NCI-H1436 treated with DMSO at 0.1 percent for 48 hours (cell line): ENCODE measurements around the gene GALNT9.
"Not testable (repeated sequence)": the region's sequence is repeated elsewhere in the genome, so short reads cannot be mapped to it uniquely, and the experiment has no call there.

Experiments
- DNase-seq: peaks from one replicate; lab custom pipeline; 2025; lab: John Stamatoyannopoulos, UW

GALNT9 gene

DNA sequence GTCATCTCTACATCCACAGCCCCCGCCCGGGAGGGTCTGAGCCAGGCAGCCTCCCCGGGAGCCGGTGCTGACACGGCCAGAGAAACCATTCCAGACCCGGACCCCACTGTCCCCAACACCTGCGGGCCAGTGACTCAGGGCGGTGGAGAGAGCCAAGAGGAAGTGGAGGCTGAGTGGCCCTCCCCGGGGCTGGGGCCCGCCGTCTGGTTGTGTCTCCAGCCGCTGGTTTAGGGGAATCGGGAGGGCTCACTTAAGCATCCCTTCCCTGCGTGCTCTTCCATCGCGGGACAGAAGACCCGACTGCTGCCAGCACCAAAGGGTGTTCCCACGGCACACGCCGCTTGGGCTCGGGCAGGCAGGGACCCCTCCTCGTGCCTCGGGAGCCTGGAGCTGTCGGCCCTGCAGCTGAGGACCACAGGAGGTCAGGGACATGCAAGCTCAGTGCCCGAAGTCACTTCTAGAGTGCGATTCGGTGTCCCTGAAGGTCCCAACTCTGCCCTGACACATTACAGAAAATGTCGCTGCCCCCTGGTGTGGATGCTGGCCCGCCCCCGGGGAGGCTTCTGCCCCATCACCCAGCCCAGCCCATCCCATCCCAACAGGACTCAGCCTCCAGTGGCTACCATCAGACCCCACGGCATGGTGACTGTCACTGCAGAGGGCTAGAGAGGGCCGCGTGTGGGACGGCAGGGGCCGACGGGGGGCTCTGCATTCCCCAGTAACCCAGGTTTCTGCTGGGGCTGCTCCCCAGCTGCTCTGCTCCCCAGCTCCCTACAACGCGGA, 50.8 kb downstream of the GALNT9 start:
- no peak for DNase-seq

DNA sequence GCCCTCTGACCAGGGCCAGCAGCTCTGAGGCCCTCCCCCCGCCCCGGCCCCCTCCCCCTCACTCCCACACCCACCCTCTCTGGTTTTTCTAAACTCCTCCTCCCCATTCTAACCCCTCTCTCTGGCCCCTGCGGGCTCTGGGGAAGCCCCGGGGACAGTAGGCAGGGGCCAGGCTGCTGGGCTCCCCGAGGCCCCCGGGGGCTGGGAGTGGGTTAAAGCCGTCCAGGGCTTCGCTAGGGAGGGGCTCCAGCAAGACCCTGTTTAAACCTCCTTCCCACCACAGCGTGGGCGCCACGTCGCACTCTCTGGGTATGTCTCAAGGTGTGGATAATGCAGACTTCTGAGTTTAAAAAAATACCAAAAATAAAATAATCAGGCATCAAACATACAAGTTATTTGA, 51.4 kb downstream of the GALNT9 start:
- no peak for DNase-seq

DNA sequence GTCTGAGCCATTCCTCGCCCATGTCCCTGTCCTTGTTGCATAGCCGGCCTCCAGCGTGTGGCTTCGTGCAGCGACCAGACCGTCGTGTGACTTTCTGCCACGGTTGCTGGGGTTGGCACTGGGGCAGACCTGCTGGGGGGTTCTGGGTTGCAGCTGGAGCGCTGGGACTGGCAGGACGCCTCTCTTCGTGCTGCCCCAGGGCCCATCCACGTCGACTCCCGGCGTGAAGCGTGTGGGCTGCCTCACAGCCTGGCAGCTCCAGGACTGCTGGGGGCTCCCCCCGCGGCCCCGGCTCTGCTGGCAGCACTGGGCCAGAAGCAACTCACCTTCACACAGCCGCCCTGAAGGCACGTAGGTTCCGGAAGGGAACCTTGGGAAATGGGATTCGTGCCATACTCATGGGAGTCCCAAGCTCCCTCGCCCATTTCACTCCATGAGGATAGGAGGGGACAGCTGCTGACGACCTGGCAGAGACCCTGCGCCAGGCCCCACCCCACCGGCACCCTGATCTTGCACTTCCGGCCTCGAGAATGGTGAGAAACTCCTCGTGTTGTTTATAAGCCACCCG, 51.9 kb downstream of the GALNT9 start:
- DNase-seq = no peak

DNA sequence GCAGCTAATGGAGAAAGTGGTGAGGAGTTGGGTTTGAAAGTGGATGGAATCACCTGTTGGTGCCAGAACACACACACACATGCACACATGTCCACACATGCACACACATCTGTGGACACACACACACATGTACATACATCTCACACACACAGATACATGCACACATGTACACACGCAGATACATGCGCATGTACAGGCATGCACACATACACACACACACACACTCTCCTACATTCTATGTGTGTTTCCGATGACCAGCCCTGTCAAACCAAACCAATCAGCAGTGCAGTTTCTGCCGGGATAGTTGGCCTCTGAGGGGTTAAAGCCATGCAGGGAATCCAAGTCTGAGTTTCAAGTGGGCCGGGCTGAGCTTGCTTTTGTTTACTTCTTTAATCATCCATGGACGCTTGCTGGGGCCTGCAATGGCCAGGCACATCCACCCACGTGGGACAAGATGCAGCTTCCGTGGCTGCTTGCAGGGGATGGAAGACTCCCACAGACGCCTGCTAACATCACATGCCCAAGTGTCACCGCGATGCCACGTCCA, 52.5 kb downstream of the GALNT9 start:
- no peak for DNase-seq

DNA sequence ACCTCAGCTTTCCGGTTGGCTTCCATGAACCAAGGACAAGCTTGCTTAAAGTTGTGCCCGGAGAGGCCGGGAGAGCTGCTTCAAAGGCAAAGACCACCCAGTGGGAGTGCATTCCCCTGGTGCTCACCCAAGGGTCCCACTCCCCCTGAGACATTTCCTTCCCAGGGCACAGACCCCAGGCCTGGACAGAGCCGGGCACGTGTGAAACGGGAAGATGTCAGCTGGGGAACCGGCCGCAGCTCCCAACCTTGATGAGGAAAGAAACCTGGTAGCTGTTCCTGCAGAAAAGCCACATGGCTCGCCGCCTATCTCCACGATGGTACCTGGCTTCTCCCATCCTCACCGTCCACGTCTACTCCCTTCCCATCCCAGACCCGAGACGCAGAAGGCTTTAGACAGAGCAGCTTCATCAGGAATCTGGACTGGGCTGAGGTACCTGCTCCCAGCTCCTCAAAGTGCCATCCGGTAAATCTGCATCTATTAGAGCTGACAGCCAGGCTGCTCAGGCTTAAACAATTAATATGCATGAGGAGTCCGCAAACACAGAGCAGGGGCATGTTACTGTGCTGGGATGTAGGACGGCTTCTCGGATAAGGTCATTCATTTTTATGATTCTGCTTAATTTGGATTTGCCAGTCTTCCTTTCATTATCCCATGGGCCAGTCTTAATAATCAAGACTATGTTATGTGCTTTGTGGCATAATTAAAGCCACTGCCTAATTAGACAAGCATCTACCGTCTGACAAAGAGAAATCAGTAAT, 53.1 kb downstream of the GALNT9 start:
- no peak for DNase-seq

DNA sequence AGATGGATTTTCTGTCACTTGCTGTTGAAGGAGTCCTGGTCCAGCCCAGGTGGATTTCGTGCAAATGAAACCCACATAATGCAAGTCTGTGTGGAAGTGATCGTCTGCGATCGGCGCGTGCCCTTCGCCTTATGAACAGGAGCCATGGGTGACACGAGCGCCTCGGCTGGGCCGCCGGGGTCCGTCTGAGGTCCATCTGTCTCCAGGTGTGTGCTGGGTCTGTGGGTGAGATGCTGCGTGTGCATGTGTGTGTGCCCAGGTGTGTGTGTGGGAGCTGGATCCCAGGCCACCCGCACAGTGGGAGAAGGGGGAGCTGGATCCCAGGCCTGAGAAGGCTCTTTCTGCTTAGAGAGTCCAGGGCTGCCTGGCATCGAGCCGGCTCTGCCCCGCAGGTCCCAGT, 53.8 kb downstream of the GALNT9 start:
- DNase-seq = no peak

DNA sequence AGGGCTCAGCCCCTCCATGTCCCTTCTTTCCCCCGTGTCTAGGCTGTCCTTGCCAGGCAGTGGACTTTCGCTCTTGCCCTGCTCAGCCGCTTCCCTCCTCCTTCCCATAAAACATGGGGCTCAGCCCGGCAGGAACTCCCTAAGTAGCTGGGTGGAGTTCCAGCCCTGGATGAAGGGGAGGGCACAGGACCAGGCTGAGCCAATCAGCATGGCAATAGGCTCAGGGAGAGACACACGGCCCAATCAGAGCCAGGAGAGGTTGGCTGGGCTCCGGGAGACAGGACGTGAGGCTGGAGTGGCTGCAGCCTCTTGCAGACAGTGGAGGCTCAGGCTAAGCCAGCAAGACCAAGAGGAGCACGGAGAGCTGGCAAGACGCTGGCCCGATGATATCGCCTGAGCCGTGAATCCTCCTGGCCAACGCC, 54.3 kb downstream of the GALNT9 start:
- no peak for DNase-seq

DNA sequence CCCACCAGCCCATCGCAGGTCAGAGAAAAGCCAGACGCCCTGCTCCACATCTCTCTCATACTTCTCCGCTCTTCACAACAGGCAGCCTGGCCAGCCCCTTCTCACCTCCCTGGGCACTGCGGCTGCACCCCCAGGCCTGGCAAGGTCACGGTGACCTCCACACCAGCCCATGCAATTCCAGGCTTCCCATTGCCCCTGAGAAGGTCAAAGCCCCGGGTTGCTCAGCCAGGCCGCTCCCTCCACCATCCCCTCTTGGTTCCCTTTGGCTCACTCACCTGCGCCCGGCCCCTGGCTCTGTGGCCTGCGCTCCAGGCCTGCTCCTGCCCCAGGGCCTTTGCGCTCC, 55.4 kb downstream of the GALNT9 start:
- DNase-seq = no peak

DNA sequence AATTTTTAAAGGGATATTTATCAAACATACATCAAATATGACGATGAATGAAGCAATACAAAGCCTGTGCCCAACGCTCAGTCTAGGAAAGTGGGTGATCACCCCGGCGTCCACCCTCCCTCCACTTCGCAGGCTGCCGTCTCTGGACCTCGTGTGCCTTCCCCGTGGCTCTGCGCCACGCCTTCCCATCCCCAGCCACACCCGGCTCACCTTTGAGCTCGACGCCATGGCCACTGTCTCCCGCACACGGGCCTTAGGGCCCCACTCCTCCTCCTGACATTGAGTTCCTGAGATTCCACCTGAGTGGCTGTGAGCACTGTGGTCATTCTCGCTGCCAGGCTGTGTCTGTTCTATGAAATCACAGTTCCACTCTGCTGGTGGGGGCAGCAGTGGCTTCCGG, 56.7 kb downstream of the GALNT9 start:
- DNase-seq = no peak

DNA sequence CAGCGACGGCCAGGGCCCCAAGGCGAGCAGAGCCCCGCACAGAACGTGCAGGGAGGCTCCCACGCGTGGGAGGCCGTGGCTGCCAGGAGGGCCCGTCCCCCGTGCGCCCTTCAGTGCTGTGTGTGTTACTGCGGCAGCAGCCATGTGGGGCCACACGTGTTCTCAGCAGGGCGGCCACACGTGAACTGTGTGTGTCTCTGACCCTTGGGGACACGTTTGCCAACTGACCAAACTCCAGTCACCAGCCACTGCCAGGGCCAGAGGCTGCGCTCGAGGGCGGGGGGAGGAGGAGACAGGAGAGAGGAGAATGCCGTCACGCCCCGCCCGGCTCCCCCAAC, 57.7 kb downstream of the GALNT9 start:
- DNase-seq = no peak

DNA sequence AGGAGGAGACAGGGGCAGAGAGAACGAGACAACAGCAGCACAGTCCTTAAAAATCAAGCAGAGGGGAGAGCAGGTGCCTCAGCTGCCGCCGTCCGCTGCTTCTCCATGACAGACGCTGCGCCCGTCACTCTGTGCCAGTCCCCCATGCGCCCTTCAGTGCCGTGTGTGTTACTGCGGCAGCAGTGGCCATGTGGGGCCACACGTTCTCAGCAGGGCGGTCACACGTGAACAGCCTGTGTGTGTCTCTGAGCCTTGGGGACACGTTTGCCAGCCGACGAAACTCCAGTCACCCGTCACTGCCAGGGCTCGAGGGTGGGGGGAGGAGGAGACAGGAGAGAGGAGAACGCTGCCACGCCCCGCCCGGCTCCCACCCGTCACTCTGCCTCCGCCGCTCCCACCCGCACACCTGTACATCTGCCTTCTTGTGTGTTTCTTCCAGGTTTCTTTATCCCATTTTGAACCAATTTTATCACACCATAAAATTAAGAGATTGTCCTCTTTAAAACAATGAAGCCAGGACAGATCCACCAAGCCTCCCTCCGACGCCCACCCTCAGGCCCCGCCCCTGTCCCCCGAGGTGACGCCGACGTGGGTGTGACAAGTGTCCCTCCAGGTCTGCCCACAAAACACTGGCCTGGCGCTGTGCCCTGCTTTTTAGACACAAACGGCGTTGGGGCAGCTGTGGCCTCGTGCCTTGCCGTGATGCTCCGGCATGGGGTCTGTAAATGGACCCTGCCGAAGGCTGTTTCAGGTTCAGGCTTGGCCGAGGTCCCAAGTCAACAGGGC, 58.2 kb downstream of the GALNT9 start:
- DNase-seq = no peak

DNA sequence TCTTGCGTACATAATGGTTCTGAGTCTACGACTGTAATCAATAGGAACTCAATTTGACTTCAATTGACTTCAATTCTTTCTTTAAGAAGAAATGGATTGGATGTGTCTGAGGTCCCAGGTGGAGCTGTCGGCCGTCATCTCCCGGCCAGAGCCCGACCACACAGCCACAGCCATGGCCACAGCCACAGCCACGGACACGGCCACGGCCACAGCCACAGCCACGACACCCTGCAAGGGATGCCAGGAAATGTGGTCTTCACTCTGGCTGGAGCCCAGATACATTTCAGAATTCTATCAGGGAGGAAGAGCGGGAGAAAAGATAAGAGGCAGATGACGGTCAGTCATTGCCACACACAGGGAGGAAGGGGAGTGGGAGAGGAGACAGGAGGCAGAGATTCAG, 58.9 kb downstream of the GALNT9 start:
- DNase-seq = no peak

DNA sequence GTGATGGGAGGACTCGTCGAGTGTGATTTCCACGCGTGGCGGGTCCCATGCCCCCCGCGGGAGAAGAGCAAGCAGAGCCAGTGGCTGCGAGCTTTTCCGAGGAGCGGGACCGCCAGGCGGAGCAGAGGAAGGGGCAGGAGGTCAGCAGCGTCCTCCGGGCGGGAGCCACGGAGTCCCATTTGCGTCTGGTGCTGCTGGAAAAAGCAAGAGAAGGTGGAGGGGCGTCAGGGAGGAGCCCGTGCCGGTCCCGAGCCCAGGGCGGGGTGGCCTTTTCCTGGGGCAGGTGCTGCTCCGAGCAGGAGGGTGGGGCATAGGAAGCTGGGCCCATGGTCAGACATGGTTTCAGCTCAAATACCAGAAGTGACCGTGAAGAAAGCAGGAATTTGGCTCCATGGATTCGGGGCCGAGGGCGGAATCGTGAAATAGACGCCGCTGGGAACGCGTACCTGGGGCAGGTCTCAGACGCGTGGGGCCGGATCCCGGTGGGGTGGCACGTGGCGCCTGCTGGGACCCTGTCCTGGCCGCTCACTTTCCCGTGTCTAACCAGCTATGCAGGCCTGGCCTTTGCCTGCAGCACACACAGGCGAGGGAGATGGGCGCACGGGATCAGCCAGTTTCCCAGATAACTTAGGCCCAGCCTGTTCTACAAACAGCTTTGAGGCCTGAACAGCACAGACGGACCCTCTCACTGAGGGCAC, 60.0 kb downstream of the GALNT9 start:
- no peak for DNase-seq

DNA sequence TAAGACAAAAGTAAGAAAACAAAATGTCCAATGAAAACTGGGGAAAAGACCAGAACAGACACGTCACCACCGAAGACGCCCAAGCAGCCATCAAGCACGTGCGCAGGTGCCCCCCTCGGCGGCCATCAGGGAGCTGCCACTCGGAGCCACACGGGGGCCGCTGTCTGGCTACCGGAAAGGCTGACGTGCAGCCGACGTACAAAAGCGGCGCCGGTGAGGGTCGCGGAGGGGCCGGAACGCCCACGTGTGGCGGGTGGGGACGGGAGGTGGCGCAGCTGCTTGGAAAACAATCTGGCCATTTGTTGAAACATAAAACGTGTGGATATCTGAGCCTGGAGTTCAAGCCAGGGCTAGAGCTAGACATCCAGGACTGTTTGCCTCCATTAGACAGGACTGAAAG, 60.7 kb downstream of the GALNT9 start:
- no peak for DNase-seq

DNA sequence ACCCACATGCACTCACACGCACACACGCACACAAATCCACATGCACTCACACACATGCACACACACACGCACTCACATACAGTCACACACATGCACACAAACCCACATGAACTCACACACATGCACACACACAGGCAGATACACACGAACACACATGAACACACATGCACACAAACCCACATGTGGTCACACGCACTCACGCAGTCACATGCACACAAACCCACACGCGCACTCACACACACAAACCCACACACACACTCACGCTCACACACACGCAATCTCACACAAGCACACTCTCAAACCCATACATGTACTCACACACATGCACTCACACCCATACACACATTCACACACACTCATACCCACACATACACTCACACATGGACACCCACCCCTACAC, 61.5 kb downstream of the GALNT9 start:
- no peak for DNase-seq

DNA sequence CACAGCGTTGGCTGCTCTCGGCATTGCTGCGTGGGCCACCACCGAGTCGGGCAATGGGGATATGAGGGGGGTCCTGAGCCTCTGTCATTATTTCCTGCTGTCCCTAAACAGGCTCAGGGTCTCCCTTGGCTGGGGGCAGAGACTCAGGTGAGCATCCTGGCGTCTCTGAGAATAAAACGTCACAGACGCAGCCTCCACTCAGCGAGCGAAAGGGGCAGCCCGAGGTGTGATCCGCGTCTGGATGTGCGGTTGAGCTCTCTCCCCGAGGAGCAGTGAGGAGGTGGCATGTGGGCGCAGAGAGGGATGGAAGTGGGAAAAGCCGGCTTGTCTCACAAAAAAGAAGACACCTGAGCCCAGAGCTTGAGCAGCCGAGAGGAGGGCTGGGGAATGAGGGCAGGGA, 62.6 kb downstream of the GALNT9 start:
- no peak for DNase-seq

DNA sequence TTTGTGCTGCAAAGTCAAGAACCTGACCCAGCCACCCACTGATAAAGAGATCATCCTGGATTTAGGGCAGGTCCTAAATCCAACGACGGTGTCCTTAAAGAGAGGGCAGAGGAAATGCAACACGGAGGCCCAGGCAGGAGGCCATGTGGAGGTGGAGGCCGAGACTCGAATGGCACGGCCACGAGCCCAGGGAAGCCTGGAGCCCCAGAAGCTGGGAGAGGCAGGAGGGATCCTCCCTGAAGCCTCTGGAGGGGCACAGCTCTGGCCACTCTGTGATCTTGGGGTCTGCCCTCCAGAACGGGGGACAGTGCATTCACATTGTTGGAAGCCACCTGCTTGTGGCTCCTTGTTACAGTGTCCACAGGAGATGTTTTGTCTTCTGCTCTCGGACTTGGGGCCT, 63.0 kb downstream of the GALNT9 start:
- DNase-seq = no peak

DNA sequence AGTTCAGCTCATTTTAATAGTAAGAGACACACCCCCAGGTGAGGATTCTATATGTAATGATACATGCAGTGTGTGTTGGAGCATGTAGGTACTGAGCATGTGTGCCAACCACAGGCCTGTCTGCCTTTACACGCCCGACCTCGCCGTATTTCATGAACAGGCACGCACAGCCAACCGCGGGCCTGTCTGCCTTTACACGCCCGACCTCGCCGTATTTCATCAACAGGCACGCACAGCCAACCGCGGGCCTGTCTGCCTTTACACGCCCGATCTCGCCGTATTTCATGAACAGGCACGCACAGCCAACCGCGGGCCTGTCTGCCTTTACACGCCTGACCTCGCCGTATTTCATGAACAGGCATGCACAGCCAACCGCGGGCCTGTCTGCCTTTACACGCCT, 63.6 kb downstream of the GALNT9 start:
- DNase-seq = not testable (repeated sequence)

DNA sequence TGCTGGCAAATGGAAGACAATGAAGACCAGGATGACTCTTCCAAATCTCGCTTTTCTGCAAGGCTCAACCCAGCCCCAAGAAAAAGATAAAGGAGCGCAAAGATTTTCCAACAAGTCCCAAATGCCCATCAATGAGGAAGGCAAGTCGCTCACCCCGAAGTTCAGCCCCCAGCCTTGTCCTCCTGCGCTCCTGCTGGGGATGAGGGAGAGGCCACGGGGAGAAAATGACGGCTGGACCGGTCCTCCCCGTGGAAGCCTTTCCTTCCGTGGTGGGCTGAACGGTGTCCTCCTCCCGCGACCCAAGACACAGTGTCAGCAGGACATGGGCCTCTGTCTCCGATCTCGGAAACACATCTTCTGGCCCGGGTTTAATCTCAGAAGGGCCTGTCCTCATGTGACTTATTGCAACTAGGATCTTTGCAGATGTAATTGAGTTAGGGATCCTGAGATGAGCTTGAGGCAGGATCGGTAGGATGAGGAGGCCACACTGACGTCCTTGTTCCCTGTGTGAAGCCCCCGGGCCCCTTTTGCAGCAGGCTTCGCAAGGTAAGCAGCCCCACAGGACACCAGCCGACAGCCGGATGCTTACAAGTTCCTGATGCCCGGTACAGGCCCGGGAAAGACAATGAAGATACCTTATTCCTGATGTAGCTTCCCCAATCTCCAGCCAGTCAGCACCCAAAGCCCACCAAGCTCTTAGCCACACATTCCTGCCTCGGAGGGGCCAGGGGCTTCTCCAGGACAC, 64.2 kb downstream of the GALNT9 start:
- no peak for DNase-seq

DNA sequence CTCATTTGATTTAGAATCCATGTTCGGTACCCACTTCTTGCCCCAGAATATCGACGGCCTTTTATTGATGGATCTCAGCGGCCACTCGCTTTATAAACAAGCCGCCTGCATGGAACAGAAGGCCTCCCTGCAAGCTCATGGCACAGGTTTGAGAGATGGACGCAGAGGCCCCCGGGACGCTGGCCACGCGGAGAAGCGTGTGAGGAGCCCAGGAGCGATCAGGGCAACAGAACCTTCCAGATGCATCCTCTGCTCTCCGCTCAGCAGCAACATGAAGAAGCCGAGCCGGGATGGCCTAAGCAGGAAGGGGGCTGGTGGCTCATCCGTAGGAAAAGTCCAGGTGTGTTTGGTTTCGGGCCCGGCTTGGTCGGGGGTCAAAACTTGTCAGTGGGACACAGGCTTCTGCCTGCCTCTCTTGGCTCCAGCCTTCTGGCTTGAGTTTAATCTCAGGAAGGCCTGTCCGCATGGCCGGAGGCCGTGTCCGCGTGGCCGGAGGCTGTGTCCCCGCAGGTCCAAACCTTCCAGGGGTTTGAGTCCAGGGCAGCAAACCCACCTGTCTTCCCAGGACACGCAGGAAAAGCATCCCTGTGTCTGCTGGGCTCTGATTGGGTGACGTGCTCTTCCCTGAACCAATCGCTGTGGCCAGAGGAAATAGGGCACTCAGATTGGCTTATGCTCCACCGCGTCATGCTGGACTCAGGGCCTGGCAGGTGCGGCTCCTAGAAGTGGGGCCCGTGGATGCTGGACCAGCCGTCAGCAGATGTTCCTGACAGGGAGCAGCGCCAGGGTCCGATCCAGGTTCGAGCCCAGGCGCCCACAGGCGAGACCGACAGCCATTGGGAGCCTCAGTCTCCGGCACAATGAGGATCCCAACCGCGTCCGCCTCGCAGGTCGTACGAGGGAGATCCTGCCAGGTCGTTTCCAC, 65.0 kb downstream of the GALNT9 start:
- DNase-seq = no peak
